ENCODE data around the gene COMMD10. TPM values are rescaled to one million over a fixed set of nuclear protein-coding genes. Genes with fewer than 3 reads are reported as not detected.
"Not testable (repeated sequence)": the region's sequence is repeated elsewhere in the genome, so short reads cannot be mapped to it uniquely, and the experiment has no call there.

The COMMD10 gene
- polyA plus RNA-seq, 1 donor (not counting 4 experiments of a cell fraction or from before 2014, with no cell fraction given), result 22.3 TPM

DNA sequence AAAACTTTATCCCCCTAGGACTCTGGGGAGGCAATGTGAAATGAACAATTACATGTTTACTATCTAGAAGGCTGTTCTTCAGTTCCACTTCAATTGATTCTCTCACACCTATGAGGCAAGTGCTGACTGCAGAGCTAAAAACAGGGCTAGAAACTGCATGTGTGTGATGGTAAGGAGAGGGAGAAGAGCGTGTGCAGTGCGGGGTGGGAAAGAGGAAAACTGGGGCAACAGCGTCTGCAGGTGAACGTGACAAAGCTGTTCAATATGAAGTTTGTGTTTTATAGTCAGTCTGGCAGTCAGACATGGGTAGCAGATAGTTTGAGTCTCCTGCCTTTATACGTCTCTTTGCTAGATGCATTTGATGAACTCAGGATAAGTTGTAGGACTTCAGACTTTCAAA lies 6.6 kb upstream of the COMMD10 start:
- no peak overlapping the region for H3K27ac ChIP-seq (ENCODE audit: control insufficient read depth, insufficient read depth, low read length)
- dilution Hi-C loops (cut with MboI; ENCODE audit: extremely low pct_ligation_motif_present, low sequenced_read_pairs), result no loop called here
- DNase-seq (ENCODE audit: low read depth, low spot score) (no peak), FAIRE-seq (no peak)
- H3K27me3 ChIP-seq (ENCODE audit: control insufficient read depth, extremely low read depth, insufficient read depth, low read length), result no peaks in the 10 kb centered on the region
- no peaks in the 10 kb centered on the region for H4K20me1 ChIP-seq (ENCODE audit: control insufficient read depth, extremely low read depth, insufficient read depth, low read length)
- H3K79me2 ChIP-seq (ENCODE audit: control insufficient read depth, insufficient read depth, low read length), result no peaks in the 10 kb centered on the region
- H3K4me2 ChIP-seq (ENCODE audit: control insufficient read depth, extremely low read depth, insufficient read depth, low read depth, low read length), result no peak overlapping the region
- H3K9me1 ChIP-seq (ENCODE audit: control insufficient read depth, extremely low read depth, insufficient read depth, low read length), result no peaks in the 10 kb centered on the region
- no peak overlapping the region for H2AFZ ChIP-seq (ENCODE audit: control insufficient read depth, low read length)
- no peak for TF ChIP-seq EZH2 (IDR thresholded peaks at IDR 0.05; ENCODE audit: low read length)
- TF ChIP-seq, protein P1, sequence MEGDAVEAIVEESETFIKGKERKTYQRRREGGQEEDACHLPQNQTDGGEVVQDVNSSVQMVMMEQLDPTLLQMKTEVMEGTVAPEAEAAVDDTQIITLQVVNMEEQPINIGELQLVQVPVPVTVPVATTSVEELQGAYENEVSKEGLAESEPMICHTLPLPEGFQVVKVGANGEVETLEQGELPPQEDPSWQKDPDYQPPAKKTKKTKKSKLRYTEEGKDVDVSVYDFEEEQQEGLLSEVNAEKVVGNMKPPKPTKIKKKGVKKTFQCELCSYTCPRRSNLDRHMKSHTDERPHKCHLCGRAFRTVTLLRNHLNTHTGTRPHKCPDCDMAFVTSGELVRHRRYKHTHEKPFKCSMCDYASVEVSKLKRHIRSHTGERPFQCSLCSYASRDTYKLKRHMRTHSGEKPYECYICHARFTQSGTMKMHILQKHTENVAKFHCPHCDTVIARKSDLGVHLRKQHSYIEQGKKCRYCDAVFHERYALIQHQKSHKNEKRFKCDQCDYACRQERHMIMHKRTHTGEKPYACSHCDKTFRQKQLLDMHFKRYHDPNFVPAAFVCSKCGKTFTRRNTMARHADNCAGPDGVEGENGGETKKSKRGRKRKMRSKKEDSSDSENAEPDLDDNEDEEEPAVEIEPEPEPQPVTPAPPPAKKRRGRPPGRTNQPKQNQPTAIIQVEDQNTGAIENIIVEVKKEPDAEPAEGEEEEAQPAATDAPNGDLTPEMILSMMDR (optimal IDR thresholded peaks at IDR 0.05 in 1 of 3, IDR thresholded peaks at IDR 0.05 in 1 of 3, conservative IDR thresholded peaks at IDR 0.05 in 1 of 3; ENCODE audit: extremely low read depth in 1 of 3, insufficient read depth in 2 of 3, low read length in 3 of 3), result no peak
- H3K9me3 ChIP-seq (ENCODE audit: control insufficient read depth, low read depth, low read length), result no peaks in the 10 kb centered on the region
- no peak overlapping the region for H3K4me3 ChIP-seq (ENCODE audit: control insufficient read depth in 2 of 3, extremely low read depth in 1 of 3, insufficient read depth in 2 of 3, low read depth in 1 of 3, low read length in 3 of 3)
- H3K4me1 ChIP-seq (ENCODE audit: control insufficient read depth, extremely low read depth, insufficient read depth, low read length), result no peaks in the 10 kb centered on the region
- no peak overlapping the region for H3K9ac ChIP-seq (ENCODE audit: control insufficient read depth, extremely low read depth, insufficient read depth, low read length)
- no peaks in the 10 kb centered on the region for H3K36me3 ChIP-seq (ENCODE audit: control insufficient read depth in 2 of 2, extremely low read depth in 1 of 2, insufficient read depth in 2 of 2, low read length in 2 of 2)

DNA sequence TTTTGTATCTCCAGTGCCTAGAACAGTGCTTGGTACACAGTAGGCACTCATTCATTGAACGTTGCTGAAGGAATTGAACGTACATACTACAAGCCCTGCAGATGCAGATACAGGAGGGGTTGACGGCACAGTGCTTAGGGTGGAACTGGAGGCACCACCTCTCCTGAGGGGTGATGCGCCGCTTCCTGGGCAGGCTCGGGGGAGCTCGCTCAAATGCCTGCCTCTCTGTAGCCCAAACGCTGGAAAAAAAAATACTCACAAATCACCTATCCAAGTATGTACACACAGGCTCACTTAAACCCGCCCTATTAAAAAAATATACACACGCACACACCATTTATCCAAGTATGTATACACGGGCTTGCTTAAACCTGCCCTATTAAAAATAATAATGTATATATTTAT lies 536 bp upstream of the COMMD10 start:
- FAIRE-seq (no peak), DNase-seq (ENCODE audit: low read depth, low spot score) (no peak)
- H3K9ac ChIP-seq (ENCODE audit: control insufficient read depth, extremely low read depth, insufficient read depth, low read length), result peak overlapping the region; percentile 90
- H3K4me3 ChIP-seq (ENCODE audit: control insufficient read depth in 2 of 3, extremely low read depth in 1 of 3, insufficient read depth in 2 of 3, low read depth in 1 of 3, low read length in 3 of 3), result peak overlapping the region; percentile 91 to 94 (median 92)
- dilution Hi-C loops (cut with MboI; ENCODE audit: extremely low pct_ligation_motif_present, low sequenced_read_pairs), result no loop called here
- no peak for TF ChIP-seq EZH2 (IDR thresholded peaks at IDR 0.05; ENCODE audit: low read length)
- TF ChIP-seq, protein P1 (optimal IDR thresholded peaks at IDR 0.05 in 1 of 3, IDR thresholded peaks at IDR 0.05 in 1 of 3, conservative IDR thresholded peaks at IDR 0.05 in 1 of 3; ENCODE audit: extremely low read depth in 1 of 3, insufficient read depth in 2 of 3, low read length in 3 of 3), result no peak
- H3K9me1 ChIP-seq (ENCODE audit: control insufficient read depth, extremely low read depth, insufficient read depth, low read length), result no peaks in the 10 kb centered on the region
- H3K4me2 ChIP-seq (ENCODE audit: control insufficient read depth, extremely low read depth, insufficient read depth, low read depth, low read length), result peak overlapping the region; percentile 98
- peaks cover 11% of the 10 kb centered on the region for H3K4me1 ChIP-seq (ENCODE audit: control insufficient read depth, extremely low read depth, insufficient read depth, low read length)
- peaks cover 22% of the 10 kb centered on the region for H3K79me2 ChIP-seq (ENCODE audit: control insufficient read depth, insufficient read depth, low read length)
- H3K27ac ChIP-seq (ENCODE audit: control insufficient read depth, insufficient read depth, low read length), result peak overlapping the region; percentile 78
- H3K9me3 ChIP-seq (ENCODE audit: control insufficient read depth, low read depth, low read length), result no peaks in the 10 kb centered on the region
- H3K36me3 ChIP-seq (ENCODE audit: control insufficient read depth in 2 of 2, extremely low read depth in 1 of 2, insufficient read depth in 2 of 2, low read length in 2 of 2), result no peaks in the 10 kb centered on the region
- H4K20me1 ChIP-seq (ENCODE audit: control insufficient read depth, extremely low read depth, insufficient read depth, low read length), result no peaks in the 10 kb centered on the region
- peak overlapping the region; percentile 98 for H2AFZ ChIP-seq (ENCODE audit: control insufficient read depth, low read length)
- no peaks in the 10 kb centered on the region for H3K27me3 ChIP-seq (ENCODE audit: control insufficient read depth, extremely low read depth, insufficient read depth, low read length)

DNA sequence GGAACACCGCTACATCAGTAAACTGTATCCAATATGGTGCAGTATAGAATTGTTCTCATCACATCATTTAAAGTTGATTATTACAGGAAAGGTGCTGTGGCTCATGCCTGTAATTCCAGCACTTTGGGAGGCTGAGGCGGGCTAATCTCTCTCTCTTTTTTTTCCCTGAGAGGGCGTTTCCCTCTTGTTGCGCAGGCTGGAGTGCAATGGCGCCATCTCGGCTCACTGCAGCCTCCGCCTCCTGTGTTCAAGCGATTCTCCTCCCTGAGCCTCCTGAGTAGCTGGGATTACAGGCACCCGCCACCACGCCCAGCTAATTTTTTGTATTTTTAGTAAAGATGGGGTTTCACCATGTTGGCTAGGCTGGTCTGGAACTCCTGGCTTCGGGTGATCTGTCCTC lies 1.5 kb downstream of the COMMD10 start:
- DNase-seq (ENCODE audit: low read depth, low spot score); H3K27me3 ChIP-seq (ENCODE audit: control insufficient read depth, extremely low read depth, insufficient read depth, low read length); H3K9me3 ChIP-seq (ENCODE audit: control insufficient read depth, low read depth, low read length); H3K9ac ChIP-seq (ENCODE audit: control insufficient read depth, extremely low read depth, insufficient read depth, low read length); H3K36me3 ChIP-seq (ENCODE audit: control insufficient read depth in 2 of 2, extremely low read depth in 1 of 2, insufficient read depth in 2 of 2, low read length in 2 of 2); H3K27ac ChIP-seq (ENCODE audit: control insufficient read depth, insufficient read depth, low read length); FAIRE-seq; H2AFZ ChIP-seq (ENCODE audit: control insufficient read depth, low read length); H4K20me1 ChIP-seq (ENCODE audit: control insufficient read depth, extremely low read depth, insufficient read depth, low read length); dilution Hi-C loops (cut with MboI; ENCODE audit: extremely low pct_ligation_motif_present, low sequenced_read_pairs); H3K9me1 ChIP-seq (ENCODE audit: control insufficient read depth, extremely low read depth, insufficient read depth, low read length): not testable (repeated sequence)
- H3K4me3 ChIP-seq (ENCODE audit: control insufficient read depth in 2 of 3, extremely low read depth in 1 of 3, insufficient read depth in 2 of 3, low read depth in 1 of 3, low read length in 3 of 3), result peak overlapping the region in 1 of 3 experiments; percentile 91
- peak overlapping the region; percentile 98 for H3K4me2 ChIP-seq (ENCODE audit: control insufficient read depth, extremely low read depth, insufficient read depth, low read depth, low read length)
- peaks cover 22% of the 10 kb centered on the region for H3K79me2 ChIP-seq (ENCODE audit: control insufficient read depth, insufficient read depth, low read length)
- H3K4me1 ChIP-seq (ENCODE audit: control insufficient read depth, extremely low read depth, insufficient read depth, low read length), result peaks cover 11% of the 10 kb centered on the region
